GM13977 (cell line): ENCODE measurements around the gene BID.

Experiments used
- DNase-seq: peaks from one replicate; pipeline ENCODE4 v3.0.0; 2012; ENCODE audit warnings: low spot score
- in situ Hi-C: fragments of 300-500 bp; cut with MboI; formaldehyde crosslinking; loops from one replicate; pipeline ENCODE4 v1.12.0; 2022; ENCODE audit warnings: low sequenced_read_pairs, low pct_unique_long_range_greater_than_20kb, mixed read lengths, inconsistent platforms; ENCODE audit not compliant: unreplicated experiment
- TF ChIP-seq, protein P1 (sequence below): IDR thresholded peaks from 2 replicates; pipeline ENCODE4 v1.5.1; 2012; ENCODE audit warnings: mild to moderate bottlenecking, control low read depth; ENCODE audit not compliant: insufficient read depth; ENCODE audit errors: extremely low read depth, missing control alignments

BID gene

DNA sequence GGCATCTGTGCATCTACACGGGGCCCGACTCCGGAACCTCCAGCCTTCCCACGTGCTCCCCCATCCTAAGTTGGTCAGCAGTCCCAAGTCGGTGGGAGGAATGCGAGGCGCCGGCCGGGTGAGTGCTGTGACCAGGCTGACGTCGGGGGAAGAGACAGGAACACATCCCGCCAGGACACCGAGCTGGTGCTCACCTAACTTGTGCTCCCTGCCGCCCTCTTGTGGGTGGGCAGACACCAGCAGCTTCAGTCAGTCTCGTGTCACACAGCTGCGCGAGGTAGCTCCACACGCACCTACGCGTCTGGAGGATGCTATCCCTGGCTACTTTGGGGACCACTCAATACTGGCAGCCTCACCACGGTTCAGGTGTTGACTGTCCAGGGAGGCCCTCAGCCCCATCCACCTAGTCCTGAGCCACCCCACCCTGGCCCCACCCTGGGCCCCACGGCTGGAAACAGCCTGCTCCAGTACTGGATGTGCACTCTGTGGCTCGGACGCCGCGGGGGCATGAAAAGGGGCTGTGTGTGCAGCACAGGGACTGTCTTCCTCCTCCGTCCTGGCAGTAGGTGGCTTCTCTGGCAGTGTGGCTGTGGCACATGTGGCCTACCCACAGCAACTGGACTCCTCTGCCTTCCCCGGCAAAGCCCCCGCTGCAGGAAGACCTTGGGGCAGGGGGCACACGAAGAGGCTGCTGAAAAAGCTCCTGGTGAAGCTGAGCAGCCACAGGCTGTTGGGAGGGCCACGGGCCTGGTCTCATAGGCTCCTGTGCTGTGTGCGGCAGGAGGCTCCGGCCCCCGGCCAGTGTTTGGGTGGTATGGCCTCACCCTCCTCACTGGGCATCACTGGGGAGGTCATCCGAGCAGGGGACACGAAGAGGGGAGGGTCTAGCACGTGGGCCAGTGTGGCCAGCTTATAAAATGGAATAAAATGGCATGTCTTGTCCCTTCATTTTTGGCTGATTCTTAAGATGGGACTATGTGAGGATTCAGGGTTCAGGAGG lies 11.2 kb upstream of the BID start:
- in situ Hi-C loops: no loop called here

DNA sequence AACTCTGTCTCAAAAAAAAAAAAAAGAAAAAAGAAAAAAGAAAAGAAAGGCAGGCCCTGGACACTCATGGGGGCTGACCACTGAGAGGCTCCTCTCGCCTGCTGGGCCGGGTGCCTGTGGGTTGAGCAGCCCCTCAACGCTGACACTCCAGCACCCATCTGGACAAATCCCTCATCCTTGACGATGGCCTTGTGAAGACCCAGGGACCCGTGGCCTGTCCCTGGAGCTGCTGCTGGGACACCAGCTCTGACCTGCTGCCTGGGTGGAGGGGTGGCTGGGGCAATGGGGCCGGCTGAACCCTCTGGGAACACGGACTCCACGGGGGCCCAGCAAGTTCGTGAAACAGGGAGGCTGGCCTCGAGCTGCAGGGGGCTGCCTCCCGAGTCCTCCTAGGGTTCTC lies 10.5 kb upstream of the BID start:
- in situ Hi-C loops: no loop called here
- no peak for DNase-seq
- TF ChIP-seq, protein P1, sequence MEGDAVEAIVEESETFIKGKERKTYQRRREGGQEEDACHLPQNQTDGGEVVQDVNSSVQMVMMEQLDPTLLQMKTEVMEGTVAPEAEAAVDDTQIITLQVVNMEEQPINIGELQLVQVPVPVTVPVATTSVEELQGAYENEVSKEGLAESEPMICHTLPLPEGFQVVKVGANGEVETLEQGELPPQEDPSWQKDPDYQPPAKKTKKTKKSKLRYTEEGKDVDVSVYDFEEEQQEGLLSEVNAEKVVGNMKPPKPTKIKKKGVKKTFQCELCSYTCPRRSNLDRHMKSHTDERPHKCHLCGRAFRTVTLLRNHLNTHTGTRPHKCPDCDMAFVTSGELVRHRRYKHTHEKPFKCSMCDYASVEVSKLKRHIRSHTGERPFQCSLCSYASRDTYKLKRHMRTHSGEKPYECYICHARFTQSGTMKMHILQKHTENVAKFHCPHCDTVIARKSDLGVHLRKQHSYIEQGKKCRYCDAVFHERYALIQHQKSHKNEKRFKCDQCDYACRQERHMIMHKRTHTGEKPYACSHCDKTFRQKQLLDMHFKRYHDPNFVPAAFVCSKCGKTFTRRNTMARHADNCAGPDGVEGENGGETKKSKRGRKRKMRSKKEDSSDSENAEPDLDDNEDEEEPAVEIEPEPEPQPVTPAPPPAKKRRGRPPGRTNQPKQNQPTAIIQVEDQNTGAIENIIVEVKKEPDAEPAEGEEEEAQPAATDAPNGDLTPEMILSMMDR: no peak

More for the DNA sequence above, 11.2 kb upstream of the BID start:
- TF ChIP-seq, protein P1: peak; percentile 69
- peak; percentile 69 for DNase-seq

DNA sequence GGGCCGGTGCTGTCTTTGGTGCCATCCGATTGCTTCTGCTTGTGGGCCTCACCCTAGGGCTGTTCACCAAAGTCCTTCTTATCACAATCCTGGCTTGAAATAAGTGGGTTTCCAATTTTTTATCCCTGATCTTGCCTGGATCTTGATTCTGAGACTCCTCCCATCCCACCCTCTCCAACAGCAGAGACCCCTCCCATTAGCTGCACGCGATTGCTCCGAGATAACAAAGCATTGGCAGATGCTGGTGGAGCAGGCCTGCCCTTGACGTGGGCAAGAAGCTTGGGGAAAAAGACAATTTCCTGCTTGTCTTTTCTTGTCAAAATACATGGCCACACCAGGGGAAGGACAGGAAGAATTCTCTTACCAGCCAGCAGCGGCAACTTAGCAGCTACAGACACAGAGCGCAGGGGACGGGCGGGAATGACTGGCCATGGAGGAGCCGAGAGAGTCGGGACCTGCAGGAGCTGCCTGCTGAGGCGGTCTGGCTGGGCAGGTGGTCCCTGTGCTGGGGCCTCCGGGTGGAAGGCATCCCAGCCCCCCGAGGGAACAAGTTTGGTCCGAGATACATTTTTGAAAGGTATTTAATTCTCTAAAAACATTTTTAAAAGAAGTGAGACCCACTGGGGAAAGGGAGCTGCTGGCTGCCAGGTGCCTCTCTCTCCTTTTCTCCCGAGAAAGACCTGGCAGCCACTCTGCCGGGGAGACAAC lies 9.7 kb upstream of the BID start:
- in situ Hi-C loops: no loop called here
- TF ChIP-seq, protein P1: no peak
- no peak for DNase-seq

DNA sequence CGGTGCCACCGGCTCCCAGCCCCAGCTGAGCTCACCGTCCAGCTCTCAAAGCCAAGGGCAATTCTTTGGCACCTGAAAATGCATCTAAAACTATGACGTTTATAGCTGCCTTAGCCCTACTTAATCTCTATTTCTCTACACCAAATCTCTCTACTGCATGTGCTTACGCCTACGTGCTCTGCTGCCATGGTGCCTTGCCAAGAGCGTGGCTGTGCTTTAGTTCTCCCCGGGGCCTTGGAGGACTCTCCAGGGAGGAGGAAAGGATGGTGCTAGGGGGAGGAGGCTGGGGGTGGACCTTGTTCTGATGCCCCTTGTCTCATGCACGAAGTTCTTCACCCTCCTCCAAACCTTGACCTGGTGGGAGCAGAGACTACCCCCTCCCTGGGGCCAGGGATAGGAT lies 9.0 kb upstream of the BID start:
- in situ Hi-C loops: no loop called here
- DNase-seq: no peak
- TF ChIP-seq, protein P1: no peak

DNA sequence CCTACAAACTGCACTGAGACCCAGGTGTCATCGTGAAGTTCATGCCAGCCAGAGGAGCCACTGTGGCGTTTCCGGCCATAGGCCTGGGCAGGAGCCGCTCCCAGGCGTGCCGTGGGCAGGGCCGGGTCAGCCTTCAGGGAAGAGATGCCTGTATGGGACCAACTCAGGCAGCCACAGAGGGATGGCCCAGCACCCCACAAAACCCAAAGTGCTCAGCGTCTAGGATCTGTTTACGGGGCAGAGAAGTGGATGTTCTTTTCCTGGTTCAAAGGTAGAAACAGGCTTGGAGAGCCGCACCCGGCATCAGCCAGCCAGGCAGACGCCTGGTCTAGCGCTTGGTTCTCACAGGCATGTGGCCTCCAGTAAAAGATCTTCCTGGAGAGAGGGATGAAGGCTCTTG lies 8.4 kb upstream of the BID start:
- TF ChIP-seq, protein P1: no peak
- in situ Hi-C loops: no loop called here
- DNase-seq: no peak

DNA sequence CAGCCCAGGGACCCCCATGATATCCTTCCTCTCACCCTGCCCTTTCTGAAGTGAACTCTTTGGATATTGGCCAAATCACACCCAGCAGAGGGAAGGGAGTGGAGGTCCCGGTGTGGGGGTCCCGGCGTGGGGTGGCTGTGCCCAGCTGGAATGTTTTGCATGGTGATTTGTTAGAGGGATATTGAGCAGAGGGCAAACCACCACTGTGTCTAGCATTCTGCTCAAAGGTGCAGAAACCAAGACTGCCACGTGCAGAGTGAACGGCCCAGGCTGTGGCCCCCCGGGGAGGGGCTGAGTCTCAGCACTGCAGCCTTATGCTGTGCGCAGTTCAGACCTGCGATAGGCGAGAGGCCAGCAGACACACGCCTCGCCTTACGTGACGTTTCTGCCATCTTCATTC lies 7.9 kb upstream of the BID start:
- in situ Hi-C loops: no loop called here
- TF ChIP-seq, protein P1: no peak
- no peak for DNase-seq
